Endothelial cell of hepatic sinusoid (primary cell): ENCODE measurements around the gene CYSTM1.

Source experiments
- in situ Hi-C: cut with HindIII; loops from 2 replicates; pipeline ENCODE4 v1.10.0; 2017; ENCODE audit warnings: low sequenced_read_pairs

Gene CYSTM1

GRCh38 chr5:140148508-140148907, 26.5 kb upstream of the CYSTM1 start:
- in situ Hi-C loops: no loop called here

GRCh38 chr5:140150201-140150600, 24.8 kb upstream of the CYSTM1 start:
- in situ Hi-C loops: loop anchor here (5.0 kb wide), 1 partner anchor 78 kb away; no protein-coding TSS in a partner anchor

GRCh38 chr5:140151144-140152021, 23.6 kb upstream of the CYSTM1 start:
- in situ Hi-C loops: loop anchor here (5.0 kb wide), 1 partner anchor 79 kb away; no protein-coding TSS in a partner anchor

GRCh38 chr5:140152022-140152999, 22.7 kb upstream of the CYSTM1 start:
- in situ Hi-C loops: loop anchor here (5.0 kb wide), 1 partner anchor 80 kb away; no protein-coding TSS in a partner anchor

- in situ Hi-C loops: loop anchor here (5.0 kb wide), 1 partner anchor 81 kb away; no protein-coding TSS in a partner anchor
Observed at GRCh38 chr5:140153255-140153654, 21.7 kb upstream of the CYSTM1 start.

- in situ Hi-C loops: loop anchor here (5.0 kb wide), 1 partner anchor 82 kb away; no protein-coding TSS in a partner anchor
Observed at GRCh38 chr5:140153905-140154304, 21.1 kb upstream of the CYSTM1 start.

- in situ Hi-C loops: loop anchor here (5.0 kb wide), 1 partner anchor 83 kb away; no protein-coding TSS in a partner anchor
Observed at GRCh38 chr5:140154710-140155381, 20.1 kb upstream of the CYSTM1 start.

- in situ Hi-C loops: no loop called here
Observed at GRCh38 chr5:140157032-140157781, 17.8 kb upstream of the CYSTM1 start.

GRCh38 chr5:140159014-140159927, 15.7 kb upstream of the CYSTM1 start:
- in situ Hi-C loops: no loop called here

- in situ Hi-C loops: no loop called here
Observed at GRCh38 chr5:140162275-140162674, 12.7 kb upstream of the CYSTM1 start.

- in situ Hi-C loops: no loop called here
Observed at GRCh38 chr5:140162781-140163180, 12.2 kb upstream of the CYSTM1 start.

- in situ Hi-C loops: no loop called here
Observed at GRCh38 chr5:140165101-140165922, 9.7 kb upstream of the CYSTM1 start.

- in situ Hi-C loops: no loop called here
Observed at GRCh38 chr5:140165923-140166270, 9.1 kb upstream of the CYSTM1 start.

GRCh38 chr5:140166911-140167310, 8.1 kb upstream of the CYSTM1 start:
- in situ Hi-C loops: no loop called here

- in situ Hi-C loops: no loop called here
Observed at GRCh38 chr5:140168371-140168770, 6.6 kb upstream of the CYSTM1 start.

- in situ Hi-C loops: no loop called here
Observed at GRCh38 chr5:140169410-140169809, 5.6 kb upstream of the CYSTM1 start.

- in situ Hi-C loops: no loop called here
Observed at GRCh38 chr5:140172483-140172882, 2.5 kb upstream of the CYSTM1 start.

- in situ Hi-C loops: no loop called here
Observed at GRCh38 chr5:140174014-140174413, 974 bp upstream of the CYSTM1 start.
